IgD-negative memory B cell (primary cell): ENCODE data around the gene AOPEP. TPM values are rescaled to one million over a fixed set of nuclear protein-coding genes. Genes with fewer than 3 reads are reported as not detected.
A peak's percentile ranks its signal among the peaks of the same experiment; 100 is the strongest.
"Not testable (repeated sequence)": the region's sequence is repeated elsewhere in the genome, so short reads cannot be mapped to it uniquely, and the experiment has no call there.

Experiments
- H3K27ac Mint-ChIP-seq, 3 donors: one replicate each; pipeline ENCODE4 v1.8.0; 2020 to 2022; ENCODE audit warnings: mild to moderate bottlenecking in 3 of 3, mixed read lengths in 3 of 3, moderate library complexity in 1 of 3
- H3K27me3 Mint-ChIP-seq: one replicate; pipeline ENCODE4 v1.8.0; 2021; ENCODE audit warnings: mixed read lengths
- H3K36me3 Mint-ChIP-seq: one replicate; pipeline ENCODE4 v1.8.0; 2020; ENCODE audit warnings: mild to moderate bottlenecking, mixed read lengths
- H3K4me1 Mint-ChIP-seq, 3 donors: one replicate each; pipeline ENCODE4 v1.8.0; 2020 to 2022; ENCODE audit warnings: mixed read lengths in 3 of 3, mild to moderate bottlenecking in 1 of 3
- H3K4me3 Mint-ChIP-seq, 4 donors: one replicate each; pipeline ENCODE4 v1.8.0; 2020 to 2022; ENCODE audit warnings: mild to moderate bottlenecking in 4 of 4, mixed read lengths in 4 of 4, moderate library complexity in 3 of 4
- H3K9me3 Mint-ChIP-seq, 3 donors: one replicate each; pipeline ENCODE4 v1.8.0; 2020 to 2021; ENCODE audit warnings: mixed read lengths in 3 of 3, mild to moderate bottlenecking in 1 of 3
- polyA plus RNA-seq: library from polyadenylated mRNA; unstranded; fragments of 300-500 nt; fragmentation: Illumina TruSeq; gene quantifications from one replicate; pipeline ENCODE4 v1.2.3, GENCODE V29; 2021

The AOPEP gene
- polyA plus RNA-seq, 1 donor from 2014 or later = 4.5 TPM

GRCh38 chr9:94949370-94949769 is 222.9 kb downstream of the AOPEP start:
- Mint-ChIP-seq H3K4me1 (peaks cover 10 to 11% (median 11%) of the 10 kb centered on the region in 3 donors), H3K36me3 (peaks cover 8% of the 10 kb centered on the region), H3K4me3 (no peak overlapping the region), H3K9me3 (no peaks in the 10 kb centered on the region), H3K27ac (no peak overlapping the region), H3K27me3 (no peaks in the 10 kb centered on the region)

- Mint-ChIP-seq H3K36me3 (peaks cover 8% of the 10 kb centered on the region), H3K4me1 (peaks cover 10 to 11% (median 11%) of the 10 kb centered on the region in 3 donors), H3K27me3 (no peaks in the 10 kb centered on the region), H3K27ac (no peak overlapping the region), H3K4me3 (no peak overlapping the region), H3K9me3 (no peaks in the 10 kb centered on the region)
These were observed 223.6 kb downstream of the AOPEP start for GRCh38 chr9:94950040-94950578.

- Mint-ChIP-seq H3K36me3 (peaks cover 8% of the 10 kb centered on the region), H3K27ac (peak overlapping the region in 1 of 3 donors; percentile 63), H3K27me3 (no peaks in the 10 kb centered on the region), H3K4me1 (peaks cover 10 to 11% (median 11%) of the 10 kb centered on the region in 3 donors), H3K4me3 (no peak overlapping the region), H3K9me3 (no peaks in the 10 kb centered on the region)
These were observed 224.3 kb downstream of the AOPEP start for GRCh38 chr9:94950579-94951323.

GRCh38 chr9:94951324-94952135 is 225.0 kb downstream of the AOPEP start:
- no peaks in the 10 kb centered on the region for H3K27me3 Mint-ChIP-seq
- H3K36me3 Mint-ChIP-seq = peaks cover 11% of the 10 kb centered on the region
- H3K4me1 Mint-ChIP-seq = peaks cover 10 to 11% (median 11%) of the 10 kb centered on the region in 3 donors
- peak overlapping the region in 1 of 3 donors; percentile 63 for H3K27ac Mint-ChIP-seq
- H3K9me3 Mint-ChIP-seq = no peaks in the 10 kb centered on the region
- no peak overlapping the region for H3K4me3 Mint-ChIP-seq

- H3K27ac Mint-ChIP-seq = peak overlapping the region in 2 of 3 donors; percentile 9 to 78
These were observed 226.3 kb downstream of the AOPEP start for GRCh38 chr9:94952565-94953373.

GRCh38 chr9:94956731-94957130 is 230.2 kb downstream of the AOPEP start:
- Mint-ChIP-seq H3K27ac (no peak overlapping the region), H3K36me3 (peaks cover 9% of the 10 kb centered on the region), H3K4me1 (peaks cover 7 to 9% (median 8%) of the 10 kb centered on the region in 3 donors), H3K9me3 (no peaks in the 10 kb centered on the region), H3K27me3 (no peaks in the 10 kb centered on the region), H3K4me3 (no peak overlapping the region)

More at GRCh38 chr9:94952565-94953373, 226.3 kb downstream of the AOPEP start:
- H3K36me3 Mint-ChIP-seq = peaks cover 12% of the 10 kb centered on the region
- H3K4me1 Mint-ChIP-seq = peaks cover 10 to 11% (median 11%) of the 10 kb centered on the region in 3 donors
- H3K27me3 Mint-ChIP-seq = no peaks in the 10 kb centered on the region
- H3K4me3 Mint-ChIP-seq = peak overlapping the region in 1 of 4 donors; percentile 59
- H3K9me3 Mint-ChIP-seq = no peaks in the 10 kb centered on the region

- H3K27ac Mint-ChIP-seq = no peak overlapping the region
- H3K4me3 Mint-ChIP-seq = no peak overlapping the region
- H3K36me3 Mint-ChIP-seq = peaks cover 9% of the 10 kb centered on the region
- no peaks in the 10 kb centered on the region for H3K27me3 Mint-ChIP-seq
- H3K4me1 Mint-ChIP-seq = no peaks in the 10 kb centered on the region
- no peaks in the 10 kb centered on the region for H3K9me3 Mint-ChIP-seq
These were observed 234.5 kb downstream of the AOPEP start for GRCh38 chr9:94960964-94961363.

GRCh38 chr9:94961870-94962269 is 235.4 kb downstream of the AOPEP start:
- H3K9me3 Mint-ChIP-seq = no peaks in the 10 kb centered on the region
- H3K27me3 Mint-ChIP-seq = no peaks in the 10 kb centered on the region
- no peaks in the 10 kb centered on the region for H3K4me1 Mint-ChIP-seq
- no peak overlapping the region for H3K4me3 Mint-ChIP-seq
- H3K27ac Mint-ChIP-seq = no peak overlapping the region
- peaks cover 4% of the 10 kb centered on the region for H3K36me3 Mint-ChIP-seq

GRCh38 chr9:94965631-94966030 is 239.1 kb downstream of the AOPEP start:
- peaks cover 12% of the 10 kb centered on the region for H3K36me3 Mint-ChIP-seq
- not testable (repeated sequence) for H3K27me3 Mint-ChIP-seq, H3K9me3 Mint-ChIP-seq, H3K27ac Mint-ChIP-seq, H3K4me3 Mint-ChIP-seq, H3K4me1 Mint-ChIP-seq

GRCh38 chr9:94966046-94966445 is 239.5 kb downstream of the AOPEP start:
- H3K4me1 Mint-ChIP-seq, H3K4me3 Mint-ChIP-seq, H3K9me3 Mint-ChIP-seq, H3K27ac Mint-ChIP-seq, H3K27me3 Mint-ChIP-seq: not testable (repeated sequence)
- H3K36me3 Mint-ChIP-seq = peaks cover 12% of the 10 kb centered on the region

- H3K4me1 Mint-ChIP-seq = no peaks in the 10 kb centered on the region
- H3K9me3 Mint-ChIP-seq = no peaks in the 10 kb centered on the region
- no peaks in the 10 kb centered on the region for H3K27me3 Mint-ChIP-seq
- H3K36me3 Mint-ChIP-seq = peaks cover 10% of the 10 kb centered on the region
- H3K4me3 Mint-ChIP-seq = no peak overlapping the region
- H3K27ac Mint-ChIP-seq = no peak overlapping the region
These were observed 241.0 kb downstream of the AOPEP start for GRCh38 chr9:94967482-94967881.

GRCh38 chr9:94971378-94972131 is 245.1 kb downstream of the AOPEP start:
- no peaks in the 10 kb centered on the region for H3K27me3 Mint-ChIP-seq
- H3K4me1 Mint-ChIP-seq = no peaks in the 10 kb centered on the region
- H3K27ac Mint-ChIP-seq = no peak overlapping the region

GRCh38 chr9:94973451-94973941 is 247.0 kb downstream of the AOPEP start:
- H3K27me3 Mint-ChIP-seq = no peaks in the 10 kb centered on the region
- no peak overlapping the region for H3K27ac Mint-ChIP-seq
- no peak overlapping the region for H3K4me3 Mint-ChIP-seq
- peaks cover 5% of the 10 kb centered on the region for H3K36me3 Mint-ChIP-seq
- no peaks in the 10 kb centered on the region for H3K9me3 Mint-ChIP-seq
- no peaks in the 10 kb centered on the region for H3K4me1 Mint-ChIP-seq

More at GRCh38 chr9:94971378-94972131, 245.1 kb downstream of the AOPEP start:
- Mint-ChIP-seq H3K9me3 (no peaks in the 10 kb centered on the region), H3K36me3 (peaks cover 8% of the 10 kb centered on the region), H3K4me3 (no peak overlapping the region)
